ENCODE measurements around the gene CDKAL1.

DNA sequence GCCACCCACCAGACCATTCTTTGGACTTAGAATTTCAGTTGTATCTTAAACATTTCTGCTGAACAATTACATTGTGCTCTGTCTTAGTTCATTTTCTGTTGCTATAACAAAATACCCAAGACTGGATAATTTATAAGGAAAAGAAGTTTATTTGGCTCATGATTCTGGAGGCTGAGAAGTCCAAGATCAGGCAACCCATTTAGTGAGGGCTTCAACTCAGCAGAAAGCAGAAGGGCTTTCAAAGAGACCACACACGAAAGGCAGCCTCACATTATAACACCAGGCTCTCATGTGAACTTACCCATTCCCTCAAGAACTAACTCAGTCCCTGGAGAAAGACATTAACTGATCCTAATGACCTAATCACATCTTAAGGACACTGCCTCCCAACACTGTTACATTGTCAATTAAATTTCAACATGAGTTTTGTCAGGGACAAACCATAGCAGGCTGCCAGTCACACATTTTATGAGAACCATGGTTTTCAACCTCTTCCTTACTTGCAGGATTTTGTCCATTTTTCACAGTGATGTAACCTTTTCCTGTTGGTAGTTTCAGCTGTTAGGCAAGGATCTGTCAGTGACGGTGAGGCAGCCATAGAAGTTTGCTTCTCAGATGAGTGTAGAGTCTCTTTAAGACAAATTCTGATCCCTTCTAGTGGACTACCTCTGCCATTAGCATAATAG lies 659.7 kb downstream of the CDKAL1 start:
- TF ChIP-seq CTCF (IDR thresholded peaks at IDR 0.05 in 8 of 11, conservative IDR thresholded peaks at IDR 0.05 in 3 of 11) (no peak), POLR2AphosphoS5 (IDR thresholded peaks at IDR 0.05) (no peak)

Data from spleen (tissue), 7 donors.